Measurements from ENCODE around the gene TBC1D8.

Gene TBC1D8

DNA sequence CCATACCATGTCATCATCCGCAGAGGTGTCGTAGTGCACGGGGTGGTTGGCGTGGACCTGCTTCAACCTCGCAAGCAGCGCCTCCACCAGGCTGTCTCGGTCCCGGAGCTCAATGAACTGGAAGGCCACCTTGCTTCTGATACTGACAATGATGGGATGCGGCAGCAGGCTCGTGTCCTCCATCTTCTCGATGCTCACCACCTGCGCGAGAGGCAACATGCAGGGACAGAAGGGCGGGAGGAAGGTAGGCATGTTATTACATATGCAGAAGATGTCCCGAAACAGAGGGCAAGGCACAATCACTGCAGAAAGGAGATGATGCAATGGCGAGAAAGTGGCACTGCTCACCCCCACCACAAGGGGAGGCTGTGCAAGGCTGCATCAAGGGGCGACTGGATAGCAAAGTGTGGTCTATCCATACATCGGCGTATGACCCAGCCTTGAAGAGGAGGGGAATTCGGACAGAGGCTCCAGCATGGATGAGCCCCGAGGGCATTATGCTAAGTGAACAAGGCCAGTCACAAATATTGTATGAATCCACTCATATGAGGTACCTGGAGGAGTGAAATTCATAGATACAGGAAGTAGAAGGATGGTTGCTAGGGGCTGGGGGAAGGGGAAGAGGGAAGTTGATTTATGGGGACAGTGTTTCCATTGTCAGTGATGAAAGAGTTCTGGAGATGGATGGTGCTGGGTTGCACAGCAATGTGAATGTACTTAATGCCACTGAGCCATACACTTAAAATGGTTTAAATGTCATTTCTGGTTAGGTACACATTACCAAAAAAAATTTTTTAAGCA, 112.5 kb downstream of the TBC1D8 start:
- H3K9me3 ChIP-seq, result no peaks in the 10 kb centered on the region
- no peaks in the 10 kb centered on the region for H3K36me3 ChIP-seq
- no peaks in the 10 kb centered on the region for H4K20me1 ChIP-seq
- H3K27ac ChIP-seq, result no peak overlapping the region
- H3K27me3 ChIP-seq, result no peaks in the 10 kb centered on the region
- no peak overlapping the region for H3K4me3 ChIP-seq
- H3K4me1 ChIP-seq, result no peaks in the 10 kb centered on the region
- no peak overlapping the region for H3K4me2 ChIP-seq
- no peak overlapping the region for H3K9ac ChIP-seq
- TF ChIP-seq Cebpa-rat (IDR thresholded peaks at IDR 0.05), result no peak

DNA sequence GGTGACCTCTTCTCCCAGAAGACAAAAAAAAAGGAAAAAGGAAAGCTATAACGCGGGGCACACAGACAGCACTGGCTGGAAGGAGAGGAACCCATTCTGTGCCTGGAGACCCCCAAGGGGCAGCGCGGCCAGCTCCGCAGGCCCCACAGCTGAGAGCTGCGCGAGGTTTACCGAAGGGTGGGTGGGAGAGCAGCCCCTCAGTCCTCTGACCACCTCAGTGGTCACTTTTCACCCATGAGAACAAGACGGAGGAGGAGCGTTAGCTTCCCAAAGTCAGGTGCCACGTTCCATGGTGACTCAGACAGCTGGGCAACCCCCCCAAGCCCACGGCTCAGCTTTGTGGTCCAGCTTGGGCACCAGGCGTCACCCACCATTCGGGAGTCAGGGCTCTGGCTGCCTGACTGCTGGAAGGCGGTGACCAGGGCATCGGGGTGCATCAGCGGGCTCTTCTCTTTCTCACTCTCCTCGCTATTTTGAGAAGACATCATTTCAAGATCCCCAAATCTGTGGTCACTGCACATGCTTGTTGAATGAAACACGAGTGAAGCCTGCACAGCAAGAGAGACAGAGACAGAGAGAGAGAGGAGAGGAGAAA, 113.9 kb downstream of the TBC1D8 start:
- Histone ChIP-seq H3K27ac (no peak overlapping the region), H3K4me1 (no peaks in the 10 kb centered on the region), H4K20me1 (no peaks in the 10 kb centered on the region), H3K4me3 (no peak overlapping the region), H3K36me3 (no peaks in the 10 kb centered on the region), H3K4me2 (no peak overlapping the region), H3K9me3 (no peaks in the 10 kb centered on the region), H3K27me3 (no peaks in the 10 kb centered on the region), H3K9ac (no peak overlapping the region)
- no peak for TF ChIP-seq Cebpa-rat (IDR thresholded peaks at IDR 0.05)

DNA sequence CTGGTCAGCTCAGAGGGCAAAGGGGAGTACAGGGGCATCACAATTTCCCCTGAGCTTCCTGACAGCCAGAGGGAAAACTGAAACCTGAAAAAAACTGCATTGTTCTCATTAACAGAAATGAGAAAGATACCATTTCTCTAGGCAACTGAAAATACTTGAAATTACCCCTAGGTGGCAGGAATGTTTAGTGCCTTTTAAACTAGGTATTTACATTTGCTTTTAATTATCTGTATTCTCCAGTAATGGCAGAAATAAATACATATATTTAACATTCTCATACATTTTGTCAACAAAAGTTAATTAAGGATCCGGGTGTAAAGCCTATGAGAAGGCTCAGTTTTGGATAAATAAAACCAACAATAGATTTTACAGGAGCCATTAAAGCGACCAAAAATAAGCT, 114.6 kb downstream of the TBC1D8 start:
- no peak overlapping the region for H3K9ac ChIP-seq
- H4K20me1 ChIP-seq, result no peaks in the 10 kb centered on the region
- H3K4me2 ChIP-seq, result no peak overlapping the region
- no peak for TF ChIP-seq Cebpa-rat (IDR thresholded peaks at IDR 0.05)
- H3K36me3 ChIP-seq, result no peaks in the 10 kb centered on the region
- no peaks in the 10 kb centered on the region for H3K9me3 ChIP-seq
- H3K4me1 ChIP-seq, result no peaks in the 10 kb centered on the region
- no peak overlapping the region for H3K4me3 ChIP-seq
- H3K27ac ChIP-seq, result no peak overlapping the region
- no peaks in the 10 kb centered on the region for H3K27me3 ChIP-seq

DNA sequence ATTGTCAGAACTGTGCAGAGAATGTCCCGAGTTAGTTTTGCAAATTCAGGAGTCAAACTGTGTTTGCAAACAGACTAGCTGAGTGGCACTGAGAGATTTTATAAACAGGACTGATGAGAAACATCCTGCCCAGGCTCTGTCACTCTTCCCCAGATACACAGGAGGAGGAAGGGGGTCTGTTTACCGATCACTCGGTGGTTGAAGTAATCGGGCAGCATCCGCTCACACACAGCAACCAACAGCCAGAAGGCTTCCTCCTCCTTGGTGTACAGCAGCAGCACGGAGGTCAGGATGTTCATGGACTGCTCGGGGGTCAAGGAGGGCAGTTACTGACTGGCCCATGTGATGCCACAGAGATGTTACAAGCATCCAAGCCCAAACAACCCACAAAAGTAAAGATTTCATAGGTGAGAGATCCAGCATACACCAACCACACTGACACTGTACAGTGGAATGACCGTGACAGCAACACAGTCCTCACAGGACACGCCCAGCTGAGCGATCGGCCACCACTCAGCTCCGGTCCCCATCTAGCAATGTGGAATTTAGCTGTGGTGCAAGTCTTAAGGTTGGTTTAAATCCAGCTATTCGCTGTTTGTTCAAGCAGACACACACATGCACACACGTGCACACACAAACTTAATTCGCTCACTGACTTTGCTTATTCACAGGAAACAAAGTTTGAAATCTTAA, 119.0 kb downstream of the TBC1D8 start:
- no peaks in the 10 kb centered on the region for H3K4me1 ChIP-seq
- H3K4me3 ChIP-seq, result no peak overlapping the region
- no peak for TF ChIP-seq Cebpa-rat (IDR thresholded peaks at IDR 0.05)
- H3K4me2 ChIP-seq, result no peak overlapping the region
- peaks cover 7% of the 10 kb centered on the region for H3K9me3 ChIP-seq
- no peak overlapping the region for H3K27ac ChIP-seq
- H3K27me3 ChIP-seq, result no peaks in the 10 kb centered on the region
- no peaks in the 10 kb centered on the region for H3K36me3 ChIP-seq
- H4K20me1 ChIP-seq, result no peaks in the 10 kb centered on the region
- H3K9ac ChIP-seq, result no peak overlapping the region

DNA sequence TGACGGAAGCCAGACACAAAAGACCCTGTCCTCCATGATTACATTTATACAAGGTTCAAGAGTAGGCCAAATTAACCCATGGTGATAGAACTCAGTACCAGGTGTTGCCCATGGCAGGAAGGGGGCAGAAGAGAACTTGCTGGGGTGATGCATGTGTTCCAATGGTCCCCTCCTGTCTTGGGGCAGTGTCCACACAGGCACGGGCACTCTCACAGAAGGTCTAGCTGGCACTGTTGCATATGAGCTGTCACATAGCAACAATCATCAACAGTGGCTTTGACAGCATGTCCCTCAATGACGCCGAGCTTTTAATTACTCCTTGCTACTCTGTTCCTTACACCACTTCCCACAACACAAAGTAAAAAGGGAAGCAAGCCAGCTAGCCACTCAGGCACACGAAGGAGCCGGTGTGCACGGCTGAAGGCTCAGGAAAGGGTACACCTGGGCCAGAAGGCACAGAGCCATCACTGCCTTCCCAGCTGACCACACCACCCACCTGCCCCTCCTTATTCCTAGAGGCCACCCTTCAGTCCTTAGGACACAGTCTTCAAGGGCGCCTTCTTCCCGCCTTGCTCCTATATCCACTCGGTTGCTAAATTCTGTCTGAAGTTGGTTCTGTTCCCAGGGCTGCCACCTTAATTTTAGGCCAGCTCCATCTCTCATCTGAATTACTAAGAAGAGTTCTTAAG, 120.2 kb downstream of the TBC1D8 start:
- Histone ChIP-seq H3K4me2 (no peak overlapping the region), H3K4me1 (no peaks in the 10 kb centered on the region), H3K27me3 (no peaks in the 10 kb centered on the region), H3K36me3 (no peaks in the 10 kb centered on the region), H4K20me1 (no peaks in the 10 kb centered on the region), H3K27ac (no peak overlapping the region), H3K9ac (no peak overlapping the region), H3K9me3 (peaks cover 7% of the 10 kb centered on the region), H3K4me3 (no peak overlapping the region)
- TF ChIP-seq Cebpa-rat (IDR thresholded peaks at IDR 0.05), result no peak

DNA sequence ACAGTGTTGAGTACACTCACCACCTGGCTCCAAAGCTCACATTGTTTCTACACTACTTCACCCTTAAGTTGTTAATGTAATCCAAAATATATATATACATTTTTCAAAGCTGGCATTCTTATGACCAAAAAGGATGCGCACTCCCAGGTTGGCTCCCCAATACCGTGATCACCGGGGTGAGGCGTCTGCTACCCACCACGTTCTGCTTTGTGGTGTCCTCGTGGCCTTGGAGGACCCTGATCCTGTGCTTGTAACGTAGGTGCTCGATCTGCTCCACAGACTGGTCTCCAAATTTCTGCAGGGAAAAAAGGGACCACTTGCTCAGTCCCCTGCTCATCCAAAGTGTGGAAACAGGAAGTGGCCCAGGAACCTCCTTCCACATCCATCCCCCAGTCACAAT, 123.3 kb downstream of the TBC1D8 start:
- 0 out of 2 replicates have a peak, but pooled peaks cover 4% of the 10 kb centered on the region for H3K4me1 ChIP-seq
- no peak for TF ChIP-seq Cebpa-rat (IDR thresholded peaks at IDR 0.05)
- no peak overlapping the region for H3K9ac ChIP-seq
- H3K36me3 ChIP-seq, result no peaks in the 10 kb centered on the region
- no peaks in the 10 kb centered on the region for H4K20me1 ChIP-seq
- H3K4me2 ChIP-seq, result no peak overlapping the region
- peaks cover 7% of the 10 kb centered on the region for H3K9me3 ChIP-seq
- H3K27ac ChIP-seq, result no peak overlapping the region
- H3K4me3 ChIP-seq, result no peak overlapping the region
- H3K27me3 ChIP-seq, result no peaks in the 10 kb centered on the region

DNA sequence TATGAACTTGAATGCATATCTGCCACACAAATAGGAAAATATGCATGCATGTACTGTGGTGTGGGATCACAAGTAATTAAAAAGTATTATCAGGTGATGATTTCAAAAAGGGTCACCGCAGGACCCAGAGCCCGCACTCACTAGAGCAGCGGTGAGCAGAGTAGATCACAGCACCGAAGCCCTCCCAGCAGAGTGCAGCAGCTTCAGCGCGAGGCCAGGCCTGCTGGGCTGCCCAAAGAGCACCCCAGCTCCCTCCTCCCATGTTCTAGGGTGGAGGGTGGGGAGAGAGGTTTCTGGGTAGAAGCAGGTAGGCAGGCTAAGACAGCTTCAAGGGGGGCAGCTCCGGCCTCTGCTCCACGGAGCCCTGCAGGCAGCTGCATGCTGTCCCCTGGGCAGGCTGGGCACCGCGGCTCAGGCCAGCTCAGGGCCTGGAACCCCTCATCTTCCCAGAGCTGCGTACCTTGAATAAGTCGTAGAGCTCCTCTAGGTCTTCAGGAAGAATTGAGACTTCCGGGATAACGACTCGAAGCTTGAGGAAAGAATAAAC, 124.2 kb downstream of the TBC1D8 start:
- H3K9me3 ChIP-seq, result peaks cover 7% of the 10 kb centered on the region
- H3K27me3 ChIP-seq, result no peaks in the 10 kb centered on the region
- no peaks in the 10 kb centered on the region for H4K20me1 ChIP-seq
- H3K36me3 ChIP-seq, result peaks cover 4% of the 10 kb centered on the region
- no peak overlapping the region for H3K4me2 ChIP-seq
- TF ChIP-seq Cebpa-rat (IDR thresholded peaks at IDR 0.05), result no peak
- H3K27ac ChIP-seq, result no peak overlapping the region
- no peak overlapping the region for H3K4me3 ChIP-seq
- H3K4me1 ChIP-seq, result 0 out of 2 replicates have a peak, but pooled peaks cover 4% of the 10 kb centered on the region
- H3K9ac ChIP-seq, result no peak overlapping the region

DNA sequence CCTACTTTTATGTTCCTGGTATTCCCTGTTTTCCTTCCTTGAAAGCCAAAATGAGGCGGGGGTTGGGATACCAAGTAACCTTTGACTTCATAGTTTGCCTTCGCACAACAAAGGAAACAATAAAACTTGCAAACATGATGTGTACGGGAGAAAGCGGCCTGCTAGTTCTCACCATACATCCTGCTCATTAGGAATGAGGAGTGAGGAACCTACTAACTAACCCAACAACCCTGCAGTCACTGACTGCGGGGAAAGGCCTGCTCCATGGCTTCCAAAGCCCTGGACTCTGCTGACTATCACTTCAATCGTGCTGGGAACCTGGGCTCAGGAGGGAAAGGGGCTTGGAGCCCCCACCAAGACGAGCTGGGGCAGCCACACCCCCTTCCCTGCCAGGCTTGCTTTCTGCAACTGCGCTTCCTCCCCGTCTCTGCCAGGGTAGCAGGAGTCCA, 124.9 kb downstream of the TBC1D8 start:
- H3K9ac ChIP-seq, result no peak overlapping the region
- no peaks in the 10 kb centered on the region for H3K27me3 ChIP-seq
- peaks cover 7% of the 10 kb centered on the region for H3K9me3 ChIP-seq
- no peak for TF ChIP-seq Cebpa-rat (IDR thresholded peaks at IDR 0.05)
- no peak overlapping the region for H3K27ac ChIP-seq
- no peak overlapping the region for H3K4me3 ChIP-seq
- no peaks in the 10 kb centered on the region for H4K20me1 ChIP-seq
- H3K36me3 ChIP-seq, result peaks cover 11% of the 10 kb centered on the region
- no peak overlapping the region for H3K4me2 ChIP-seq
- H3K4me1 ChIP-seq, result 0 out of 2 replicates have a peak, but pooled peaks cover 4% of the 10 kb centered on the region

DNA sequence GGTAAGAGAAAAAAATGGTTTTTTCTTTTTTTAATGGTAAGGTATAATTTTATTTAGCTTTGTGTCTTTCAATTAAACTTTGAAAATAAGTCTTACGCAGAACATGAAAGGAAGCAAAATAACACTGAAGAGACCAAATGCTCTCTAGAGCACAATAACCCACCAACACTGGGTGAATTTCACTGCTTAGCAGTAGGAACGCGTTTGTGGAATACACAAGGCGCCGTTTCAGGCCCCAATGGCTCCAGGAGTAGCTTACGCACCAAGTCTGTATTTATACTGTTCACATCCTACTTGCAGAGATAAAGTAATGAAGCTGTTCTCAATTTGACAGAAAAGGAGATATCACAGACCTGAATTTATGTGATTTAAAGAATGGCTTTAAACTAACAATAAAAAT, 125.6 kb downstream of the TBC1D8 start:
- peaks cover 18% of the 10 kb centered on the region for H3K36me3 ChIP-seq
- H3K27me3 ChIP-seq, result no peaks in the 10 kb centered on the region
- H3K9ac ChIP-seq, result no peak overlapping the region
- H3K9me3 ChIP-seq, result peaks cover 7% of the 10 kb centered on the region
- H3K4me1 ChIP-seq, result 0 out of 2 replicates have a peak, but pooled peaks cover 4% of the 10 kb centered on the region
- H3K4me2 ChIP-seq, result no peak overlapping the region
- no peak overlapping the region for H3K27ac ChIP-seq
- no peak for TF ChIP-seq Cebpa-rat (IDR thresholded peaks at IDR 0.05)
- H3K4me3 ChIP-seq, result no peak overlapping the region
- H4K20me1 ChIP-seq, result 0 out of 2 replicates have a peak, but pooled peaks cover 6% of the 10 kb centered on the region

Measured in BLaER1 (cell line).